ENCODE data around the gene ZBED5.
"Not testable (repeated sequence)": the region's sequence is repeated elsewhere in the genome, so short reads cannot be mapped to it uniquely, and the experiment has no call there.

The ZBED5 gene

GRCh38 chr11:10857709-10858438 is at the start of gene ZBED5:
Gene ZBED5, minus strand, starts transcription at chr11:10858053. Its CDS starts 3,108 bp downstream, at chr11:10854945.
- peak; percentile 94 for DNase-seq

- no peak for DNase-seq
Observed at GRCh38 chr11:10906521-10906920, 48.7 kb upstream of the ZBED5 start.

DNA sequence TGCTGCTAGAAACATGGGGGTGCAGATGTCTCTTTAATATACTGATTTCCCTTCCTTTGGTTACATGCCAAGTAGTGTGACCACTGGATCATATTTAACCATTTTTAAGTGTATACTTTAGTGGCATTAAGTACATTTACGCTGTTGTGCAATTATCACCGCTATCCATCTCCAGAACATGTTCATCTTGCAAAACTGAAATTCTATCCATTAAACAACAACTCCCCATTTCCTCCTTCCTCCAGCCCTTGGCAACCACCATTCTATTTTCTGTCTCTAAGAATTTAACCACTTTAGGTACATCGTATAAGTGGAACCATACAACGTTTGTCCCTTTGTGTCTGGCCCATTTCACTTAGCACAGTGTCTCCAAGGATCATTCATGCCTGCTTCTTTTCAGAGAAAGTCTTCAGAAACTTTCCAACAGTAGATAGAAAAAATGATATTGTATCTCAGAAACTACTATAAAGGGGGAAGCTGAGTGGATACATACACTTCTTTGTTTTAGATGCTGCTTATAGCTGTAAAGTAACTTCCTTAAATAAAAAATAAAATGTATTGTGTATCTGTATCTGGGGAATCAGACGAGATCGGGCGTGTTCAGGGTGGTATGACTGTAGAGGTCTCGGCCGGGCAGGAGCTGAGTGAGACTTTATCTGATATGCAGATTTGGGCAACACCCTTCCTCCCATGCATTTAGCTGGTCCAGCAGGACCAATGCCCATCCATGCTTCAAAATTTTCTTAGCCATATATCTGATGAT is 44.6 kb upstream of the ZBED5 start:
- DNase-seq, result no peak

- DNase-seq, result no peak
Observed at GRCh38 chr11:10900681-10901415, 43.0 kb upstream of the ZBED5 start.

GRCh38 chr11:10899121-10899830 is 41.4 kb upstream of the ZBED5 start:
- no peak for DNase-seq

DNA sequence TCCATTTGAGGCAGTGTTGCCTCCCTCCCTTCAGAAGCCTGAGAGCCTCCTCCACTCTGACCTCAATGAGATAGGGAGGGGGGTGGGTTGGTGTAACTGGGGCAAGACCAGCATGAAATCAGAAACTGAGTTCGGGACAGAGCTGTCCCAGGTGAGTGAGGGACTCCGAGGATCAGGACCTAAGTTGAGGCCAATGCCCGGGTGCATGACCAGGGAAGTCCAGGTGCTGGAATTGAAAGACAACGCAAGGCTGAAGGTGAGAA is 40.8 kb upstream of the ZBED5 start:
- DNase-seq, result no peak

- no peak for DNase-seq
Observed at GRCh38 chr11:10898003-10898762, 40.3 kb upstream of the ZBED5 start.

- DNase-seq, result no peak
Observed at GRCh38 chr11:10897150-10897549, 39.3 kb upstream of the ZBED5 start.

DNA sequence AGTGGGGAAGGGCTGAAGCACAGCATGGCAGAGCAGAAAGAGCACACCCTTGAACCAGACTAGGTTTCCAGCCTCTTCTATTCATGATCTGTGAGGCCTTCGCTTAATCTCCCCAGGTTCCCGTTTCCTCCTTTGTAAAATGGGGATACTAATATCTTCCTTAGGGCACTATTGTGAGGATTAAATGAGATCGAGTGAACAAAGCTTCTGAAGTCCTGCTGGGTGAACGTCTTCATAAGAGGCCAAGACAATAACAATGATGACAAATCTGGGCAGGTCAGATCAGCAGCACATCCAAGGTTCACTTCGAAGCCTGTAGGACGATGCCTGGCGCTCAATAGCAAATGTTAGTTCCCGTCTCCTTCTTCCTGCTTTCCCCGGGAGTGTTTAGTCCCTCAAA is 38.6 kb upstream of the ZBED5 start:
- DNase-seq, result no peak

GRCh38 chr11:10895285-10895684 is 37.4 kb upstream of the ZBED5 start:
- no peak for DNase-seq

GRCh38 chr11:10894666-10895065 is 36.8 kb upstream of the ZBED5 start:
- DNase-seq, result no peak

GRCh38 chr11:10893714-10894151 is 35.9 kb upstream of the ZBED5 start:
- DNase-seq, result no peak

DNA sequence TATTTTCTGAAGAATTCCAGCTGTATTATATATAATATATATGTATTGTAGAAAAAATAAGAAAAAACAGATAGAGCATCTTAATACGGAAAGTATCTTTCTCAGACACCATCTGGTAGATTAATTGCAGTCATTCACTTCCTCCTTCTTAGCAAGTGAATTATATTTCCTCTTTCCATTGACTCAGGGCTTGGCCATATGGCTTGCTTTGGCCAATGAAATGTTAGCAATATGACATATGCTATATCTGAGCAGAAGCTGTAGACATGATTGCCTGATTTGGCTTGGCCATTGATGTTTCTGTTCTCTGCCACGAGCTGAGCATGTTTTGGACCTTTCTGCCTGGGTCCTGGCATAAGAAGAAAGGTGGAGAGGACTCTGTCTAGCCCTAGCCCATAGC is 34.4 kb upstream of the ZBED5 start:
- DNase-seq, result no peak

- DNase-seq, result no peak
Observed at GRCh38 chr11:10891151-10891720, 33.4 kb upstream of the ZBED5 start.

DNA sequence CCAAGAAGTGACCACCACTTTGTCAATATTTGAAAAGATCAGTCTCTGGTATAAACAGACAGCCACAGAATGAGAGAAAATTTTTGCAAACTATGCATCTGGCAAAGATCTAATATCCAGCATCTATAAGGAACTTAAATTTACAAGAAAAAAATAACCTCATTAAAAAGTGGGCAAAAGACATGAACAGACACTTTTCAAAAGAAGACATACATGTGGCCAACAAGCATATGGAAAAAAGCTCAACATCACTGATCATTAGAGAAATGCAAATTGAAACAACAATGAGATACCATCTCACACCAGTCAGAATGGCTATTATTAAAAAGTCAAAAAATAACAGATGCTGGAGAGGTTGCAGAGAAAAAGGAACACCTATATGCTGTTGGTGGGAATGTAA is 32.2 kb upstream of the ZBED5 start:
- DNase-seq, result not testable (repeated sequence)

- no peak for DNase-seq
Observed at GRCh38 chr11:10887307-10887706, 29.5 kb upstream of the ZBED5 start.

- no peak for DNase-seq
Observed at GRCh38 chr11:10886652-10887250, 28.9 kb upstream of the ZBED5 start.

- DNase-seq, result no peak
Observed at GRCh38 chr11:10885703-10886363, 28.0 kb upstream of the ZBED5 start.

DNA sequence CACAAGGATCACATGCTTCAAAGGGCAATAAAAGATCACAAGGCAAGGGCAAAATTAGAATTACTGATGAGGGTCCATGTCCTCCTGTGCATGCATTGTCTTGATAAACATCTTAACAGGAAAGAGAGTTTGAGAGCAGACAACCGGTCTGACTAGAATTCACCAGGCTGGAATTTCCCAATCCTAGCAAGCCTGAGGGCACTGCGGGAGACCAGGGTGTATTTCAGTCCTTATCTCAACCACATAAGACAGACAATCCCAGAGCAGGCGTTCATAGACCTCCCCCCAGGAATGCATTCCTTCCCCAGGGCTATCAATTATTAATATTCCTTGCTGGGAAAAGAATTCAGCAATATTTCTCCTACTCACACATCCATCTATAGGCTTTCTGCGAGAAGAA is 26.4 kb upstream of the ZBED5 start:
- DNase-seq, result not testable (repeated sequence)

GRCh38 chr11:10881892-10882291 is 24.0 kb upstream of the ZBED5 start:
- no peak for DNase-seq
